HG02678 (cell line): Measurements from ENCODE around the gene PGLYRP1.

Experiments
- ATAC-seq: cut with Tn5 transposase; IDR thresholded peaks from one replicate; pipeline ENCODE4 v1.9.1; 2021; ENCODE audit warnings: mild to moderate bottlenecking, moderate library complexity; ENCODE audit not compliant: unreplicated experiment

Gene PGLYRP1, protein sequence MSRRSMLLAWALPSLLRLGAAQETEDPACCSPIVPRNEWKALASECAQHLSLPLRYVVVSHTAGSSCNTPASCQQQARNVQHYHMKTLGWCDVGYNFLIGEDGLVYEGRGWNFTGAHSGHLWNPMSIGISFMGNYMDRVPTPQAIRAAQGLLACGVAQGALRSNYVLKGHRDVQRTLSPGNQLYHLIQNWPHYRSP

DNA sequence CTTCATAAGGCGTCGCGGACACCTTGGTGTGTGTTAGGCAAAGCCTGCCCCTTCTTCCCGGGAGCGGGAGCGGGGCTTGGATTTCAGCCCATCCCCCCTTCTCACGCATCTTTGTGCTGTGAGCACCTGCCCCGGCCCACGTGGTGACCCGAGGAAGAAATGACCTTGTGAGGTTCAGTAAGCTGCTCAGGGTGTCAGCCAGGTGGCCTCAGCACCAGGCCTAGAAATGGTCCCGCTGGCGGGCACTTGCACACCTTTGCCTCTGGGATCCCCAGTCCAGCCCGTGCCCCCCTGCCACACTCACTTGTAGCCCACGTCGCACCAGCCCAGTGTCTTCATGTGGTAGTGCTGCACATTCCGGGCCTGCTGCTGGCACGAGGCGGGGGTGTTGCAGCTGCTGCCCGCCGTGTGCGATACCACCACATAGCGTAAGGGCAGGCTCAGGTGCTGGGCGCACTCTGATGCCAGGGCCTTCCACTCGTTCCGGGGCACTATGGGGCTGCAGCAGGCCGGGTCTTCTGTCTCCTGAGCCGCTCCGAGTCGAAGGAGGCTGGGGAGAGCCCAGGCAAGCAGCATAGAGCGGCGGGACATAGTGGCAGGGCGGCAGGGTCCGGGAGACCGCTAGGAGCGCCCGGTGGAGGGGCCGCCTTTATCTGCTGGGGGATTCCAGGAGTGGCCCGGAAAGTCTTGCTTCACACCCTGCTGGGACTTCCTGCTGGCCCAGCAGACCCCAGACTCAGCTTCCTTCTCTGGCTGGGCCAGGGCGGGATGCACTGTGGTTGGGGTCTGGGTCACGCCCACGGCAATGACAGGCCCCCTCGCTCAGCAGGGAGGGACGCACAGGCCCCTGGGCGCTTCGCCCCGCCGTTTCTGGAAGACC, at the start of gene PGLYRP1:
TSS of gene PGLYRP1 (minus strand) at position 623 of the 880 bp plus-strand sequence. CDS start at position 591, 32 bp downstream.
- no peak for ATAC-seq

GRCh38 chr19:46069806-46070341, 47.0 kb upstream of the PGLYRP1 start:
- ATAC-seq = no peak

GRCh38 chr19:46068345-46069258, 45.7 kb upstream of the PGLYRP1 start:
- no peak for ATAC-seq

DNA sequence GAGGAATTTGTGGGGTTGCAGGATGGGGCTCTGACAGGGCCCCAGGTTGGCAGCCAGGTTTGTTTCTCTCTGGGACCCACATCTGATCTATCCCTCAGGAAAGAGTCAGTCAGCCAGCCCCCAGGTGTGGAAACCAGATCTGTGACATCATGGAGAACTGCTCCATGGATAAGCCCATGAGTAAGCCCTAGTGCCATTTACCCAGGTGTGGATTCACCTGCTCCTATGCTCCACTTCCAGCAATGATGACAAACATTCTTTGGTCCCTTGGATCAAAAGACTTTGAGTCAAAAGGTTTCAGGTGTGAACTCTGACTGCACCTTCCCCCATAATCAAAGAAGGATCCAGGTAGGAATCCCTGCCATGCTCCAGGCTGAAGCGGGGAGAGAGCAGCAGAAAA, 44.8 kb upstream of the PGLYRP1 start:
- no peak for ATAC-seq

DNA sequence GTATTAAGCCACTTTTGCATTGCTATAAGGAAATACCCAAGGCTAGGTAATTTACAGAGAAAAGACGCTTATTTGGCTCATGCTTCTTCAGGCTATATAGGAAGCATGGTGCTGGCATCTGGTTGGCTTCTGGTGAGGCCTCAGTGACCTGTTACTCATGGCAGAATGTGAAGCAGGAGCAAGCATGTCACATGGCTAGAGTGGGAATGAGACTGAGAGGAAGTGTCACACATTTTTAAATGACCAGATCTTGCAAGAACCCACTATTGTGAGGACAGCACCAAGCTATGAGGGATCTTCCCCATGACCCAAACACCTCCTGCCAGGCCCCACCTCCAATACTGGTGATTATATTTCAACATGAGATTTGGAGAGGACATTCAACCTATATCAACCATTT, 43.6 kb upstream of the PGLYRP1 start:
- no peak for ATAC-seq

DNA sequence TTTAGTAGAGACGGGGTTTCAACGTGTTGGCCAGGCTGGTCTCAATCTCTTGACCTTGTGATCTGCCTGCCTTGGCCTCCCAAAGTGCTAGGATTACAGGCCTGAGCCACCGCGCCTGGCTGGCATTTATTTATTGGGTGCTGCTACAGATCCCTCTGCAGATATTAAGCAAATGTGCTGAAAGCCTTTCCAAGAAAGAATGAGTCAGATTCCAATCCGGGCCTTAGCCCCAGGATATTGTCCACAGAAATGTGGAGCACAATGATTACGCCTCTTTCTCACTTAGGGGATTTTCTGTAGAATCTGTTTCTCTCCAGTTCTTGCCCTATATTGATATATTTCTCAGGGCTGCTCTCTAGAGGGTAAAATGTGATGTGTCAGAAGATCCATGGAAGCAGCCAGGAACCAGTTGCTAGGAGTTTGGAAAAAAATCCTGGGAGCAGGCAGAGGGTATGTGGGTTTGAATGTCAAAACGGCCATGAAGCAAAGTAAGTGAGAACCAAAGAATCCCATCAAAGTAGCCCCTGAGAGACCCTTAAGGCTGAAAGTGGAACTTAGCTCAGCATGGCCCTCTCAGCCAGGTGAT, 42.7 kb upstream of the PGLYRP1 start:
- no peak for ATAC-seq

DNA sequence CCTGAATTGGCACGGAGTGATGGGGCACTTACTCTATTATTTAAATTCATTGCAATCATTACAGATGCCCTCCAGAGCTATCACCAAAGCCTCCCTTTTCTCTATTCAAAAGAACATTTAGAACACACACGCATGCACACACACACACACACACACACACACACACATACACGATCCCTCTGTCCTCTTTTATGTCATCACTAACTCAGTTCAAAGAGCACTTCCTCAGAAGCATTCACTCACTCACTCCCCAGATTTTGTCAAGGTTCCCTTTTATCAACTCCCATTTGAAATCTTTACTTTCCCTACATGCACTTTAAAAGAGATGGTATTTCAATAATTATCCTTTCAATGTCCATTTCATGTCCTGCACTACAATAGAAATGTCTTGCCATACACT, 40.3 kb upstream of the PGLYRP1 start:
- ATAC-seq = no peak

DNA sequence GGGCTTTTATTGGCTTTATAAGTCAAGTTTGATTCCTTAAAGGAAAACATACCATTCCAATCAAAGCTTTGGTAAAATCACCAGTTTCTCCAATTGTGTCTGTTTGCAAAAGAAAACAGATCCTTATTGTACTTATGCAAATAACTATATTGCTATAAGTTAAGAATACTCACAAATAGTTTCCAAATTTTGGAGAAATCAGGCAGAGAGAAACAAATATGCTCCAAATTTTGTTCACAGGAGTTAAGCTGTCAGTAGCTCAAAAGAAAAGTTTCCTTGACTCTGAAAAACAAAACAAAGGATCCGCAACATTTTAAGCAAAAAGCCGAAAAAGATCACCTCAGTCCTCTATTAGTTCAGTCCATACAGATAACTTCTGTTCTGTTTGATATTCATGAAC, 37.2 kb upstream of the PGLYRP1 start:
- ATAC-seq = no peak

DNA sequence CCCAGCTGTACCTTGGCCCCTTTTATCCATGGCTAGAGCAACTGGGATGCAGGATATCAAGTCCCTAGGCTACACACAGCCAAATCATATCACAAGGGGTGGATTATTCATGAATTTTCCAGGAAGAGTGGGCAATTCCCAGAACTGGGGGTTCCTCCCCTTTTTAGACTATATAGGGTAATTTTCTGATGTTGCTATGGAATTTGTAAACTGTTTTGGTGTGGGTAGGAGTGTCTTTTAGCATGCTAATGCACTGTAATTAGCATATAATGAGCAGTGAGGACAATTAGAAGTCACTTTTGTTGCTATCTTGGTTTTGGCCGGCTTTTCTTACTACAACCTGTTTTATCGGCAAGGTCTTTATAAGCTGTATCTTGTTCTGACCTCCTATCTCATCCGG, 35.9 kb upstream of the PGLYRP1 start:
- no peak for ATAC-seq

GRCh38 chr19:46056536-46056935, 33.7 kb upstream of the PGLYRP1 start:
- ATAC-seq = no peak

GRCh38 chr19:46052896-46053295, 30.0 kb upstream of the PGLYRP1 start:
- no peak for ATAC-seq

- ATAC-seq = no peak
These were observed 26.7 kb upstream of the PGLYRP1 start for GRCh38 chr19:46049597-46049996.

DNA sequence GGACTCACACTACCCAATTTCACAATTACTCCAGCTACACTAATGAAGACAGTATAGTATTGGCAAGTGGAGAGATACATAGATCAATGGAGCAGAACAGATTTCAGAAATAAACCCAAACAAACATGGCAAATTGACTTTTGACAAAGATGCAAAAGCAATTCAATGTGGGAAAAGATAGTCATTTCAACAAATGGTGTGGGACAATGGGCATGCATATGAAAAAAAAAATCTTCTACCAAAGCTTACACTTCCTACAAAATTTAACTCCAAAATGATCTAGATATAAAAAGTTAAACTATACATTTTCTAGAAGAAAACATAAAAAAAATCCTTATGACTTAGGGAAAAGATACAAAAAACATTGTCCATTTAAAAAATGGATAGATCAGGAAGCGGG, 20.7 kb upstream of the PGLYRP1 start:
- no peak for ATAC-seq

GRCh38 chr19:46042252-46042883, 19.5 kb upstream of the PGLYRP1 start:
- no peak for ATAC-seq

GRCh38 chr19:46040952-46041500, 18.2 kb upstream of the PGLYRP1 start, which contains the start of gene IGFL4:
IGFL4 (minus strand) TSS chr19:46041002; CDS start chr19:46040962, 40 bp downstream.
- no peak for ATAC-seq

DNA sequence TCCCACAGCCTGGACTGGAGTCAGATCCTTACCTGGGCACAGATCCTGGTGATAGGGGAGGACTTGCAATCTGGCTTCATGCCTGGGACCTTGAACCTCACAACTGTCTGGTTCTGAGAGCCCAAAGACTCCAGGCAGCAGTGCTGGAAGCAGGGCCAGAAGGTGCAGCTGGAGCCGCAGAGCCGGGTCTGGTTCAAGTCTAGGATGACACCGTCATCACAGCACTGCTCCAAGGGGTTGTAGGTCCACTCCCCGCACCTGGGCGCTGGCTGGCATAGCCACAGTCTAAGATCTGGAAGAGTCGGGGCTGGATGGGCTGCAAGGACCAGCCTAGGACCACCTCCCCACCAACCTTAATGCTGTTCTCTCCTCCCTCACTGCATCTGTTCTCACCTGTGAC, 17.3 kb upstream of the PGLYRP1 start:
- ATAC-seq = no peak

GRCh38 chr19:46036744-46037128, 13.9 kb upstream of the PGLYRP1 start:
- ATAC-seq = no peak

DNA sequence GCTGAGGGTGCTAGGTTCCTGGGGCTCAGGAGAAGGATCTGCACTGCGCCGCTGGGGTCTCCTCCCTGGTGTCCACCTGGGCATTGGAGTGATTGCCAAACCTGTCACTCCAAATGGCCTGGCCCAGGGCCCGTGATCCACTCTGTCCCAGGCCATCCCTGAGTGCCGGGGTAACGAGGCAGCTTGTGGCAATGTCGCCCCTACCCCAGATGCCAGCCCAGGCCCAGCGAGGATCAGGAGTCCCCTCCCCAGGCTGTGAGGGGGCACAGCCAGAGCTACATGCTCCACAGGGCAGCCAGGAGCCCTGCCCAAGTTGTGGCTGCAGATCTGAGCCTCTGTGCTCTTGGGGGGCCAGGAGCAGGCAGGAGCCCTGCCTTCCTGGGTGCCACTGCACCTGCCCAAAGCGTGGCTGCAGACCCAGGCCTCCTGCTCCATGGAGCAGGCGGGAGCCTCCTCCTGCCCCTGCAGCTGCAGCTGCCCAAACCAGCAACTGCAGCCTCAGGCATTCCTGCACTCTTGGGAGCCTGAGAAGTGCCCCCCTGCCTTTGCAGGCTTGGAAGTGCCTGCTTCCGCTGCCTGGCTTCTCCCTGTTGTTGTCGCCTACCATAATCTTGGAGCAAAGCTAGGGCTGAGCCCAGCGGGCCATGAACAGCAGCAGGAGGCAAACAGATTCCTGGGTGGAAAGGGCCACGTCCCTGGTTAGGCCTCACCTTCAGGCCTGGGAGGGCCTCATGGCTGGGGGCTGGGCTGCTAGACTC, 13.3 kb upstream of the PGLYRP1 start:
- ATAC-seq = no peak

DNA sequence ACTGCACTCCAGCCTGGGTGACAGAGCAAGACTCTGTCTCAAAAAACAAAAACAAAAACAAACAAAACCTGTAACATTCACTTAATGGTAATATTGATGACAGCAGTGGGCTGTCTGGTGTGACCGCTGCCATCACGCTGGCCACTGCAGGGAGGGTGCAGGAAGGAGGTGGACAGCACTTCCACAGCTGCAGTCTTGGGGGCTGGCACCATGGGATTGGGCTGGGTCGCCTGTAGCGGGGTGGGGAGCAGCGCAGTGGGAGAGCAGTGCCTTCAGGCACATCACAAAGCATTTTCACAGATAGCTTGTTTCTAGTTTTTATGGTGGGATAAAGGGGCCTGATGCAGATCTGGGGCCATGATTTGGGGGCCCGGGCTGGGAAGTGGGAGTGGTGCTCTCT, 12.7 kb upstream of the PGLYRP1 start:
- ATAC-seq = no peak
